ENCODE data around the gene EXTL2.
A peak's percentile ranks its signal among the peaks of the same experiment; 100 is the strongest.
"Not testable (repeated sequence)": the region's sequence is repeated elsewhere in the genome, so short reads cannot be mapped to it uniquely, and the experiment has no call there.

Gene EXTL2

DNA sequence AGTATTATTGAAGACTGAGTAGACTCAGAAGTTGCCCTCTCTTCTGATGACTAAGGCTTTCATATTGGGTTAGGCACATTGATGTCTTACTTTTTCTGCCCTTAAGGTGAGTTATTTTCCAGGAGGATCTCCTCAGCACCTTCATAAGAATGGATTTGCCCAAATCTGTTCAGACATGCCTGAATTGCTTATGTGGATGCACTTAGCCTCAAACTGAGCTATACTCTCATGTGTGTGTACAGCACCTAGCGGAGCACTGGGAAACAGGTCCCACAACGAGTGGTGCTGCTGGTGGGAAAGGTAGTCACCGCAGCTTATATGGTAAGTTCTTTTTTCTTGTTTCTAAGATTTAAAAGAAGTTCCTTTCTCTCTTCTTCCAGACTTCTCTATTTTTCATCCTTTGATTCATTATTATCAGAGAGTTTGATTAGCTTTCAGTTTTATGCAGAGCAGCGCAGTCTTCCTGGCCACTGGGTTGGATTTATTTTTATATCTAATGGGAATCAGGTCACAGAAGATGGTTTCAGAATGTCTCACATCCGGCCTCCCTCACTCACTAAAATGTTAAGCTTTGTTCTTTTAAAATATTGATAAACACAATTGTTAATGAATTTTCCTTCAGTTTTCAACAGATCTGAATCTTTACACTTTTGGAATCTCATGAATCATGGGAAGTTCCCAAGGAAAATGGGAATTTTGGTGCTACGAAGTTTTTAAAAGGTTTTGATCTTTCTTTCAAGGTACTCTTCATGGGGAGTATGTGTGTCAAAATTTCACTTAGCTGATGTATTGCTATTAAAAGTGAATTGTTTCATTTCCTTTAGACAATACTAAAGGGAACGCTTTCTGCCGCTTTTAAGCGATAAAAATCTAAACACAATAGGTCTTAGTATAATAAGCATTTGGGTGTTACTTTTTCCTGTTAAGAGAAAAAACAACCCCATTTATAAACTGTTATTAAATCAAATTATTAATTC, 58.5 kb downstream of the EXTL2 start:
- H3K4me3 ChIP-seq (ENCODE audit: low read length) = no peak overlapping the region
- TF ChIP-seq, protein P1, sequence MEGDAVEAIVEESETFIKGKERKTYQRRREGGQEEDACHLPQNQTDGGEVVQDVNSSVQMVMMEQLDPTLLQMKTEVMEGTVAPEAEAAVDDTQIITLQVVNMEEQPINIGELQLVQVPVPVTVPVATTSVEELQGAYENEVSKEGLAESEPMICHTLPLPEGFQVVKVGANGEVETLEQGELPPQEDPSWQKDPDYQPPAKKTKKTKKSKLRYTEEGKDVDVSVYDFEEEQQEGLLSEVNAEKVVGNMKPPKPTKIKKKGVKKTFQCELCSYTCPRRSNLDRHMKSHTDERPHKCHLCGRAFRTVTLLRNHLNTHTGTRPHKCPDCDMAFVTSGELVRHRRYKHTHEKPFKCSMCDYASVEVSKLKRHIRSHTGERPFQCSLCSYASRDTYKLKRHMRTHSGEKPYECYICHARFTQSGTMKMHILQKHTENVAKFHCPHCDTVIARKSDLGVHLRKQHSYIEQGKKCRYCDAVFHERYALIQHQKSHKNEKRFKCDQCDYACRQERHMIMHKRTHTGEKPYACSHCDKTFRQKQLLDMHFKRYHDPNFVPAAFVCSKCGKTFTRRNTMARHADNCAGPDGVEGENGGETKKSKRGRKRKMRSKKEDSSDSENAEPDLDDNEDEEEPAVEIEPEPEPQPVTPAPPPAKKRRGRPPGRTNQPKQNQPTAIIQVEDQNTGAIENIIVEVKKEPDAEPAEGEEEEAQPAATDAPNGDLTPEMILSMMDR (conservative IDR thresholded peaks at IDR 0.05; ENCODE audit: low read depth, low read length) = no peak
- DNase-seq (ENCODE audit: low read depth) = no peak

GRCh38 chr1:100834777-100835660, 59.6 kb downstream of the EXTL2 start:
- DNase-seq (ENCODE audit: low read depth) = no peak
- TF ChIP-seq, protein P1 (conservative IDR thresholded peaks at IDR 0.05; ENCODE audit: low read depth, low read length) = peak; percentile 58
- H3K4me3 ChIP-seq (ENCODE audit: low read length) = no peak overlapping the region

- no peak overlapping the region for H3K4me3 ChIP-seq (ENCODE audit: low read length)
Measured at GRCh38 chr1:100832694-100833428, 61.8 kb downstream of the EXTL2 start.

GRCh38 chr1:100825666-100826065, 69.0 kb downstream of the EXTL2 start:
- not testable (repeated sequence) for H3K4me3 ChIP-seq (ENCODE audit: low read length); DNase-seq (ENCODE audit: low read depth)

More at GRCh38 chr1:100832694-100833428, 61.8 kb downstream of the EXTL2 start:
- TF ChIP-seq, protein P1 (conservative IDR thresholded peaks at IDR 0.05; ENCODE audit: low read depth, low read length) = no peak
- no peak for DNase-seq (ENCODE audit: low read depth)
